ENCODE results near the gene PPM1E. TPM values are rescaled to one million over a fixed set of nuclear protein-coding genes. Genes with fewer than 3 reads are reported as not detected.

Gene PPM1E
- total RNA-seq, 1 donor from 2014 or later, result 3.6 TPM

DNA sequence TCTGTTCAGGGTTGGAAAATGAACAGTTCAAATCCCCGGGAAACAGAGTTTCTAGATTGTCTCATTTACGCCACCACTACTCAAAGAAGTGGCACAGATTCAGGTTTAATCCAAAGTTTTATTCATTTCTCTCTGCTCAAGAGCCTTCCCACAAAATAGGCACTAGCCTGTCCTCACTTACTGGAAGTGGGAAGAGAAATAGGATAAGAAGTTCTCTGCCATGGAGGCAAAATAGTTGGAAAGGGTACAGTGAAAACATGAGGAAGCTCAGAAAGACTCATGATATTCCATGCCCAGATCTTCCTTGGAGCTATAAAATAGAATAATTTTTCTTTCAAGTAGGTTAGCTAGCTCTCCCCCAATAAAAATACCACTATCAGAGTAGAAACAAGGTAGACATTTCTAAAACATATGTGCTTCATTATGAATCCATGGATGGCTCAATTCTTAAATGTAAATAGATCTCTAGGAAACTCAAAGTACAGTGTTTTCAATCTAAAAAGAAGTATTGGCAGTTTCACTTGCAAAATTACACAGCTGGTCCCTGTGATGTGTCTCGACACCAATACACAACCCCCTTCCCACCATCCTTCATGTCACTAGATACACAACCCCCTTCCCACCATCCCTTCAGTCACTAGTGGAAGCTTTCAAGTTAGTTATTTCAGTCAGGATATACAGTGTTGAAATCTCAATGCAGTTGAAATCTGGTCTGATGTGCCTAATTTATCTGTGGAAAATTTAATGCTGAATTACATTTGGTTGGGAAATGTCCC is 225.2 kb downstream of the PPM1E start:
- Mint-ChIP-seq H3K36me3 (no peaks in the 10 kb centered on the region), H3K9me3 (no peaks in the 10 kb centered on the region), H3K4me1 (ENCODE audit: unreplicated experiment) (no peaks in the 10 kb centered on the region), H3K27ac (no peak overlapping the region), H3K27me3 (no peaks in the 10 kb centered on the region), H3K4me3 (no peak overlapping the region)
- TF ChIP-seq, protein P1, sequence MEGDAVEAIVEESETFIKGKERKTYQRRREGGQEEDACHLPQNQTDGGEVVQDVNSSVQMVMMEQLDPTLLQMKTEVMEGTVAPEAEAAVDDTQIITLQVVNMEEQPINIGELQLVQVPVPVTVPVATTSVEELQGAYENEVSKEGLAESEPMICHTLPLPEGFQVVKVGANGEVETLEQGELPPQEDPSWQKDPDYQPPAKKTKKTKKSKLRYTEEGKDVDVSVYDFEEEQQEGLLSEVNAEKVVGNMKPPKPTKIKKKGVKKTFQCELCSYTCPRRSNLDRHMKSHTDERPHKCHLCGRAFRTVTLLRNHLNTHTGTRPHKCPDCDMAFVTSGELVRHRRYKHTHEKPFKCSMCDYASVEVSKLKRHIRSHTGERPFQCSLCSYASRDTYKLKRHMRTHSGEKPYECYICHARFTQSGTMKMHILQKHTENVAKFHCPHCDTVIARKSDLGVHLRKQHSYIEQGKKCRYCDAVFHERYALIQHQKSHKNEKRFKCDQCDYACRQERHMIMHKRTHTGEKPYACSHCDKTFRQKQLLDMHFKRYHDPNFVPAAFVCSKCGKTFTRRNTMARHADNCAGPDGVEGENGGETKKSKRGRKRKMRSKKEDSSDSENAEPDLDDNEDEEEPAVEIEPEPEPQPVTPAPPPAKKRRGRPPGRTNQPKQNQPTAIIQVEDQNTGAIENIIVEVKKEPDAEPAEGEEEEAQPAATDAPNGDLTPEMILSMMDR (conservative IDR thresholded peaks at IDR 0.05), result no peak
- no peak for DNase-seq (ENCODE audit: extremely low spot score, unreplicated experiment)

DNA sequence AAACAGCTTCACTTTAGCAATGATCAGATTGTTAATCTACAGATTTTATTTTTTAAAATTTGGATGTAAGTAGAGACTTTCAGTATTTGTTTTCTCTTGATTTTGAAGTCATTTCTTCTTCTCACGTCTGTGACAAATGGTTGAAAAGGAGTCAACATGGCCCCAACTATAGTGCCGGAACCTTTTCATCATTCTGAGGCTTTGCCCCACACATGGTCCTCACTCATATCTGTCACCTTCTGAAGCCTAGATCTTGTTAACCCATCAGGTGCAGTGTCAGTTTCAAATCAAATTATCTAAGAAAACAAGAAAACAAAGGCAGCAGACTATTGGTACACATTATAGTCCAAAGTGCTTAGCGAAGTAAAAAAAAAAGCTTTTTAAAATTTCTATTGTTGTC is 227.0 kb downstream of the PPM1E start:
- Mint-ChIP-seq H3K4me1 (ENCODE audit: unreplicated experiment) (peaks cover 5% of the 10 kb centered on the region), H3K4me3 (no peak overlapping the region), H3K9me3 (no peaks in the 10 kb centered on the region), H3K36me3 (peaks cover 5% of the 10 kb centered on the region), H3K27me3 (no peaks in the 10 kb centered on the region), H3K27ac (no peak overlapping the region)
- TF ChIP-seq, protein P1 (conservative IDR thresholded peaks at IDR 0.05), result no peak
- DNase-seq (ENCODE audit: extremely low spot score, unreplicated experiment), result no peak

DNA sequence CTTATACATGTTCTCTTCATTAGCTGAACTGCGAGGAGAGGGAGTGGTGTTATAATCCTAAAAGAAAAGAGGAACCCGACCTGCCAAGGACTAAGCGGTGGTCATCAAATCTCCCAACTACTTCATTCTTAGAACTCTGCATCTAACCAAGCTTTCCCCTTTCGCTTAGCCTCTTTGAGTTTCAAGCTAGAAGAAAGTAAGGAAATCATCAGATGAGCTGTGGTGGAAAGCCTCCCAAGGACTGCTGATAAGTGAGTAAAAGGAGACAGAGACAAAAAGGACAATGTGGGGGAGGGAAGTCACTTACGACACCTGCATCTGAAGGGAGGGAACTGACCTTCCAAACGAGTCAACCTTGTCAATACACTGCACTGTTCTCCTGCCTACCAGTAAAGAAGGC is 229.7 kb downstream of the PPM1E start:
- Mint-ChIP-seq H3K36me3 (peaks cover 10% of the 10 kb centered on the region), H3K4me3 (no peak overlapping the region), H3K27me3 (no peaks in the 10 kb centered on the region), H3K4me1 (ENCODE audit: unreplicated experiment) (peaks cover 5% of the 10 kb centered on the region), H3K27ac (no peak overlapping the region), H3K9me3 (no peaks in the 10 kb centered on the region)
- TF ChIP-seq, protein P1 (conservative IDR thresholded peaks at IDR 0.05), result no peak
- DNase-seq (ENCODE audit: extremely low spot score, unreplicated experiment), result no peak

DNA sequence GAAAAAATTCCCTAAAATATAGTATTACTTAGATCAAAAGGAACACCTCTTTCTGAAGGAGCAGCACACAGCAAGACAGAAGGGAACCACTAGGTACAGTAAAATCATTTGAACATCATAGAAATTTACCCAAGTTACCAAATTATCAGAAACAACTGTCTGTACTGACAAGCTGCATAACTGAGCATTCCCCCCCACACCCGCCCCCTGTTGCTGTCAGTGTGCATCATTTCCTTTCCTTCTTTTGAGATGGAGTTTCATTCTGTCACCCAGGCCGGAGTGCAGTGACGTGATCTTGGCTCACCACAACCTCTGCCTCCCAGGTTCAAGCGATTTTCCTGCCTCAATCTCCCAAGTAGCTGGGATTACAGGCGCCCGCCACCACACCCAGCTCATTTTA is 230.3 kb downstream of the PPM1E start:
- Mint-ChIP-seq H3K9me3 (no peaks in the 10 kb centered on the region), H3K27me3 (no peaks in the 10 kb centered on the region), H3K27ac (no peak overlapping the region), H3K4me3 (no peak overlapping the region), H3K4me1 (ENCODE audit: unreplicated experiment) (peaks cover 5% of the 10 kb centered on the region), H3K36me3 (peaks cover 10% of the 10 kb centered on the region)
- DNase-seq (ENCODE audit: extremely low spot score, unreplicated experiment), result no peak
- TF ChIP-seq, protein P1 (conservative IDR thresholded peaks at IDR 0.05), result no peak

DNA sequence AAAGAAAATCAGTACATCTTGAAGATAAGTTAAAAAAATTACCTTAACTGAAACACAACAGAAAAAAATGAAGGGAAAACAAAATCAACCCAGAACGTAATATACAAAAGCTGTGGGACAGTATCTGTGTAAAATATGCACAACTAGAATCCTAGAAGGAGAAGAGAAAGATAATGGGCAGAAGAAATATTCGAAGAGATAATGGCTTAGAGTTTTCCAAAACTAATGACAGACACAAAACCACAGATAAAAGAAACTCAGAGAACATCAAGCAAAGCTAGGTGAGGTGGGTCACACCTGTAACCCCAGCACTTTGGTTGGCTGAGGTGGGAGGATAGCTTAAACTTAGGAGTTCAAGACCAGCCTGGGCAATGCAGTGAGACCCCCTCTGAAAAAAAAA is 234.0 kb downstream of the PPM1E start:
- Mint-ChIP-seq H3K27ac (no peak overlapping the region), H3K36me3 (peaks cover 10% of the 10 kb centered on the region), H3K9me3 (no peaks in the 10 kb centered on the region)

More for the DNA sequence above, 234.0 kb downstream of the PPM1E start:
- no peak for DNase-seq (ENCODE audit: extremely low spot score, unreplicated experiment)
- Mint-ChIP-seq H3K4me1 (ENCODE audit: unreplicated experiment) (peaks cover 5% of the 10 kb centered on the region), H3K27me3 (no peaks in the 10 kb centered on the region), H3K4me3 (no peak overlapping the region)
- TF ChIP-seq, protein P1 (conservative IDR thresholded peaks at IDR 0.05), result no peak
